NCI-H82 (cell line): Measurements from ENCODE around the gene LMBRD1.
"Not testable (repeated sequence)": the region's sequence is repeated elsewhere in the genome, so short reads cannot be mapped to it uniquely, and the experiment has no call there.

ENCODE experiments used
- DNase-seq: peaks from one replicate; lab custom pipeline; 2025; lab: John Stamatoyannopoulos, UW

Gene LMBRD1

DNA sequence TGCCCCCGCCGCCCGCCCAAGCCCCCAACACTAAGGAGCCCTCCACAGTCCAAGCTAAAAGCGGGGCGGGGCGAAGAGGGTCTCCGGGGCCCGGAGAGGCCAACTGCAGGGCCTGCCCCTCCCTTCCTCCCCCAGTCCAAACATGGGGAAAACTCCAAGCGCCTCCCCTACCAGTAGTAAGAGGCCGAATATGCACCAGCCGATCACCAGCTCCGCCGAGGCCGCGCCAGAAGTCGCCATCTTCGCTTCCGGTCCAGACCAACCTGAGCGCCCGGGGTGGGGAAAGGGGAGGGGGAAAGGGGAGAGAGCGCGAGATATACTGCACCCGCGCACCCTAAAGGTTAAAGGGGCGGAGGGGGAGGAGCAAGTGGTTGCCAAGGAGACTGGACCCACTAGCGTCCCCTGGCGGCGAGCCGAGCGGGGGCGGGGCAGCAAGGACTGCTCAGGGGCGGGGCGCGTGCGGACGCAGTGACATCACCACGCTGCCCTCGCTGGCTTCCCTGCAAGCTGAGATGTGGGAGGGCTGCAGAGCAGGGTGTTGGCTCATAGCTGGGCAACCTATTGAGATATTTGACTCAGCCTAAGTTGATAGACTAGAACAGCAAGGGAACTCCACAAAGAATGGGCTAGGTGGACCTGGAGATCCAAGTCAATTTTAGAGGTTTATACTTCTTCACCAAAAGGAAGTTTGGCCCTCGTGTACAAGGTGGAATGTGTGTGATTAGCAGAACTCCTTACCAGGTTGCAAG, at the start of gene LMBRD1:
Gene LMBRD1 (minus strand): TSS at position 369 of the 749 bp plus-strand sequence. CDS start 129 bp downstream, at position 240.
- peak; percentile 95 for DNase-seq

DNA sequence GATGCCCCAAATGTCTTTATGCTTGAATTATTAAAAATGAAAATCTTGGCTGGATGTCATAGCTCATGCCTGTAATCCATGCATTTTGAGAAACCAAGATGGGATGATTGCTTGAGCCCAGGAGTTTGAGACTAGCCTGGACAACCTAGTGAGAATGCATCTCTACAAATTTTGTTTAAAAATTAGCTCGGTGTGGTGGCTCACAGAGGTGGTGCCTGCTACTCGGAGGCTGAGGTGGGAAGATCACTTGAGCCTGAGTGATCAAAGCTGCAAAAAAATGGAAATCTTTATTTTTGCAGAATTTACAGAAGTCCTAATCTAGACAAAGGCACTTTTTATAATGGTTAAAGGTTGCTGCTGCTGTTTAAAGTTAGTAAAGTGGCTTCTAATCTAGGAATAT, 49.5 kb upstream of the LMBRD1 start:
- no peak for DNase-seq

DNA sequence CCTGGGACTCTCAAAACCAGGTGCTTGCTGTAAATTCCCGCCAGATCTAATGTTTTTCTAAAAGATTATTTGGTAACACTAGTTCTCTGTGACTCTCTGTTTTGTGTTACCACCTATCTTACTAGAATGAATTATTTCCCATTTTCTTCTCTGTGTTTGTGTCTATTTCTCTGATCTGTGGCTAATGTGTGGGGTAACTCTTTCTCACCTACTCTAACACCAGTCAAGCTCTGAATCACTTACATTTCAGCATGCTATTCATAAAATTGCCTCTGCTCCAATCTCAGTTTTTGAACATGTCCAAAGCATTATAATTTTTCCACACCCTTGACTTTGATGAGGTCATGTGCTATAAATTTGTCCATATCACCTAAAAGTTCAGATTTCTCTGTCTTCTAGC, 46.4 kb upstream of the LMBRD1 start:
- DNase-seq = no peak

DNA sequence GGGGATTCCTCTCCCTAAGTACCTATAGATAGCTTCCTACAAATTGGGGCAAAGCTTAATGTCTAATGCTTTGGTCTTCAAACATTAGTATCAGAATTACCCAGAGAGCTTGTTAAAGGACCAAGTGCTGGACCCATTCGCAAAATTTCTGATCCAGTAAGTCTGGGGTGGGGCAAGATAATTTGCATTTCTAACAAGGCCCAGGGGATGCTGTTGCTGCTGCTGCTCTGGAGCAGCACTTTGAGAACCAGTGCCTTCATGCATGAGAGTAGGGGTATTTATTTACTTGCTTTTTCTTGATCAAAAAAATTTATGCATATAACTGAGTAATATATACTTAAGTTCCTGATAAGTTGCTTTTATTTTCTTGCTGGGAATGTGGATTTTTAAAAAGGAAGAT, 45.1 kb upstream of the LMBRD1 start:
- DNase-seq = no peak

DNA sequence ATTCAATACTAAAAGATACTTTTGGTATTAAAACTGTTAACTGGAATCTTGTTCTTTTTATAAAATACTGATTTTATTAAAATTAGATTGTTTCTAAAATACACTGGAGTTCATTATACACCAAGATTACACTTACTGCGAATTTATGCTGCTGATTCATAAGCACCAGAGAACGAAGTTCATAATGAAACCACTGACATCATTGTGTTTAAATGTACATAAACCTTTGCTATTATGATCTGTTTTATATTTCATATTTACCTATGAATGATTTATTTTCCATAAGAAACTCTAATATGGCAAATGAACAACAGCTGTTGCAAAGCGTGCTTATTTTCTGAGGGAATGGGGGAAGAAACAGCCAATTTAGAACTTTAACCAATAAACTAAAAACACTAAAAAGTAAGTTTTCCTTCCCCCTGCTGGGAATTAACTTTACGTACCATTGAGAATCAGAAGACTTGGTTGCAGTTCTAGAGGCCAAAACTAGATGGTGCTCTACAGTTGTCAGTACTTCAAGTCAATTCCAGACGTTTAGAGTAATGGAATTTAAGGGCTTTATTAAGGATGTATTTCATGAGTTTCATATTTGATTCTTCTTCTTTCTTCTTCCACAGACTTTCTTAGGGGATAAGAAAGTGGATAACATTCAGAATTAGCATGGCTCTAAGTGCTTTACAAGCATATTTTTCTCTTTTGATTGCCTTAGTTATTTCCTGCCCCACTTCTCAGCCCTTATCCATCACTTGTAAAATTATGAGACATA, 38.8 kb upstream of the LMBRD1 start:
- peak; percentile 60 for DNase-seq

DNA sequence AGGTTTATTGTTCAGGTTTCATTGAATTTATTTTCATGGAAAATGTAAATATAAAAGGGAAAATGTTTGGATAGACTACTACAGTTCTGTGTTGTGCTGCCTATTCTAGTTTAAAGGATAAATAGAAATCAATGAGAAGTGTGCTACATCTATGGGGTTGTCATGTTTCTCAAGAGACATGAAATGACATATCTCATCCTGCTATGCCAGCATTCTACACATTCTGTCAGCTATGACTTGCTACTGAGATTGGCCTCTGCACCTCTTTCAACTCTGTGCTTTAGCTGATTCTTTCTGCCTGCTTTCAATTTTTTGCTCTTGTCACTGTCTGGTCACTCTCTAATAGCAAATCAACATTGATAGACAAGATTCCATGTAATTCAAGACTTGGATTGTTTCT, 35.7 kb upstream of the LMBRD1 start:
- no peak for DNase-seq

DNA sequence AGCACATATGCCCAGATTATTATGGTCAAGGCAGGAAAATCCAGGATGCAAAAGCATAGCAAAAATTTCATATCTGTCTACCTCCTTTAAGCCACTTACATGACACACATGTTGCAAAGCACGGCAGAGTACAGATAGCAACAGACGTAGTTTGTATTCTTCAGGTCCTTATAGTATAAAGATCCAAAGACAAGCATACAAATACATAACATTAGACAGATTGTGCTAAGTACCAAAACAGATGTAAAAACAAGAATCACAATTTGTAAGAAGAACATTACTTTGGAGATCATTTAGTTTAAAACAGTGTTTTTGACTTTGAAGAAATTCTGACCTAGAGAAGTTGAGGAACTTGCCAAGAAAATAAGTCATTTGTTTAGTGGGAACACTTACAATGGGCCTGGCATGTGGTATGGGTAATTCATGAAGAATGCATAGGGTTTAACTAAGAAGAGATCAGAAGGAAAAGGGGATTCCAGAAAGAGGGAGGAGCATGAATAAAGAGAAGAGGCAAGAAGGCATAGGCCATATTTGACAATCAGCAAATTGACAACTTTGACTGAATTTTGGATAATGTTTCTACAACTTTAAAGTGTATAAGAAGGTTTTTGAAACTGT, 30.6 kb upstream of the LMBRD1 start:
- no peak for DNase-seq

DNA sequence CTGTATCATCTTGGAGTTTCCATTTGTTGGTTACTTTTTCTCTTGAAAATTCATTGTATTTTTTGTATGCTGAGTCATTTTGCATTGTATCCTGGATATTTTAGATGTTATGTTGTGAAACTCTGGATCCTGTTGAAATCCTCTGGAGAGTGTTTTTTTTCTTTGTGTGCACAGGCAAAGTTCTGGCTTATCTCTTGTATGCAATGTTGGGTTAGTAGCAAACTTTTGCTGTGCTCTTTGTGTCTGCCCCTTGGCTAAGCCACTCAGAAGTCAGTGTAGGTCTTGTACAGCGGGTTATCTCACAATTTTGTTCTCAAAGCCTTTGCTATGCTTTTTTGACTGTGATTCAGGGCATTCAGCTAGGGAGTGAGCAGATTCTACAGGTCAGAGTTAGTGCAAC, 29.1 kb upstream of the LMBRD1 start:
- no peak for DNase-seq

DNA sequence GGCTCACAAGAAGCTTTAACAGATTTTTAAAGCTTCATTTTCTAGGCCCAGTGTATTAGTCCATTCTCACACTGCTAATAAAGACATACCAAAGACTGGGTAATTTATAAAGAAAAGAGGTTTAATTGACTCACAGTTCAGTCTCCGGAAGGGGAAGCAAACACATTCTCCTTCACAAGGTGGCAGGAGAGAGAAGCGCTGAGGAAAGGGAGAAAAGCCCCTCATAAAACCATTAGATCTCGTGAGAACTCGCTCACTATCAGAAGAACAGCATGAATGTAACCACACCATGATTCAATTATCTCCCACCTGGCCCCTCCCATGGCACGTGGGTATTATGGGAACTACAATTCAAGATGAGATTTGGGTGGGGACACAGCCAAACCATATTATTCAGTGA, 27.5 kb upstream of the LMBRD1 start:
- DNase-seq = peak; percentile 6

DNA sequence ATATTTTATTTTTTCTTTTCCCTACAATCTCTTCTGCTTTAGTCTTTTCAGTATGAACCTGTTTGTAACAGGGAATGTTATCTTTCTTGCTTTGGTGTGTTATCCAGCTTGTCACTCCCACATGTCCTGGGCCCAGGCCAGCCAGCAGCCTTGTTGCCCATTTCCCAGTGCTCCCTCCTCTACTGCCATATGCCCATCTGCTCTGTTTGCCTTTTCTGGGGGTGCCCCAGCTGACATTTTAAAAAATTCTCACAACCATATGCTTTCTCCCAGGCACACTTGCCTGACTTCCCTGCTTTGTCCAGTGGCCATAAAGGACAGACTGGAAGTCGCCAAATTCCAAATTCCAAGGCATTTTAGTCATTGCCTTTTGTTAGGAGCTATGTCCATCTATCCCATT, 23.6 kb upstream of the LMBRD1 start:
- DNase-seq = no peak

DNA sequence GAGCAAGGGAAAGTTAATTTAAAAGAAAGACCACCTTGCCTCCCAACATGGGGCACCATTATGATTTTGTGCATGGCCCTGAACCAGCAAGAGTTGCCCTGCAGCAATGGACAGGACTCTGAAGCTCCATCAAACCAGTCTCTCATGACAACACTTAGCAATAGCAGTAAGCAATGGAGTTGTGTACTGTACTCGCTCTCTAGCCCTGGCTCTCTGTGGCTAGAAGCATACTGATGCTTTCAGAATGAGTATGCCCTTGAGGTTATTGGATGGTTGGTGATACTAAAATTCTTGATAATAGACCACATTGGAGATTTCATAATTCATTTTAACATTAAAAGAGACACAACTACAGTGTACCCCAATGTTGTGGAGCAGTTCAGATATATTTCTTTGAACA, 23.2 kb upstream of the LMBRD1 start:
- no peak for DNase-seq

DNA sequence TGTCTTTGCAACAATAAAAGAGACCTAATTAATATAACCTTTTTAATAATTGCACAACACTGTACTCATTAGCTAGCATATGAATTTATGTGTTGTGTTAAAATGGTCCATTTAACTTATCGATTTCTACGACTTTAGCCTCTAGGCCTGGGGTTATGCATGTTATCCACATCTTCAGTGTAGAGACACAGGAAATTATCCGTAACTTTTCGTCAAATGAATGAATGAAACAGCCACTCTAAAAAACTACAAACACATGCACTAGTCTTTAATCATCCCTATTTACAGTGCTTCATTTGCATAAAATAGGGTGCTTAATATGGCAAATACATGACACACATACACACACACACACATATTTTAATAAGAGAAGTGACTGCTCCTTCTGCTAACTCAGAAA, 22.3 kb upstream of the LMBRD1 start:
- no peak for DNase-seq

DNA sequence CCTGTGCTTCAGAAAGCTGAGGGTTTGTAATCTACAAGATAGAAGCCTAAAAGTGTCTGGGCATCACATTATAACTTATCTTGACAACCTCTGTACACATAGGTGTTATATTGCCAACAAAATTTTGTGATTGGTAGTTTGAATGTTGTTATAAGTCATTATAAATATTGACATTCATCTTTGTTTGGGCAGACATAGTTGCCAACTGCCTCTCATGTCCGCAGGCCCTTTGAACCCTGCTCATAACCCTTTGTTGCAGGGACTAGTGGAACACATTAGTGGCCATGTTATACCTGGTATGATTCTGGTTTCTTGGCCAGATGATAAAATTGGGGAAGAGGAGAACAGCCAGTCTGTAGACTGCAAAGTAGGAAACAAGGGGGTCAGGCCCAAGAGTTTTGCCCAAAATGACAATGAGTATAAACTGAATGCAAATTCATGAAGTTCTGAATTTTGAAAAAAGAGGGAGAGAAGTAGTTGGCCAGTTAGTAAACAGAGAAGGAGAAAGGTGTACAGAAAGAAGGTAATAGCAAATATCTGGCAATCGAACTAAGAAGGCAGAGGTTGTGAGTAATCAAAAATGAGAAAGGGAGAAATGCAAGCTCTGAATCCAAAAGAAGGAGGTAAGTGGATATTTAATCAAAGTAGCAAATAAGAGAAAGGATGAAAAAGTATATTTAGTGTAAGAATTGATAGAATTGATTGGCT, 21.6 kb upstream of the LMBRD1 start:
- DNase-seq = no peak

DNA sequence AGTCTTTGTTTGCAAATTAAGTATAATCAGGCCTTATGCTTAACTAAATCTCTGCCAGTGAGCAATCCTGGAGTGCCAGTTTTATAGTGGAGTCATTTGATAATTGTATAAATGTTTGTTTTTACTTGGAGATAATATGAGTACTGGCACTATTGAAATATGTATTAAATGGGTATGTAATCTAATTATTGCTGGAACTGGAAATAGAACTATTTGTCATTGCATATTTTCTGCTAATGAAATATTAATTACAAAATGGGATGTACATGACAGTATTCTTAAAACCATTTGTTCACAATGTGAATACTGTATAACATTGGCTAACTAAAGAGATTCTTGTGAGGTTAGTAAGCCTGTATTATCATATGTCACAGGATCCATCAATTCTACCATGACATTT, 20.5 kb upstream of the LMBRD1 start:
- no peak for DNase-seq

DNA sequence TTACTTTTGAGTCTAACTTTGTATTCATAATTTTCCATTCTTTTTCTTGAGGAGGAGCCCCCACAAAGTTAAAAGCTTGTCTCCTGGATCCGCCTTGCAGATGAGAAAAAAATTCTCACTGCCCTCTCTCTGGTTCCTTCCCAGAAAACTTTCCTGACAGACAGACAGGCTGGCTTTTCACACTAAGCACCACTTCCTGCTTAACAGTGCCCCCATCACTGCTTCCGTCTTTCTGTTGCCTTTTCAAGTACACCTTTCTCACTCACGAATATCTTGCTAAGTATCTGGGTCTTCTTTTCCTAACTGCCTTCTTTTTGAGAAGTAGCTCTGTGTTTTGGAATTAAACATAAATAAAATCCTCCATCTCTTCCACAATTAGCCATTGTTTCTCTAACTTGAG, 19.8 kb upstream of the LMBRD1 start:
- no peak for DNase-seq

DNA sequence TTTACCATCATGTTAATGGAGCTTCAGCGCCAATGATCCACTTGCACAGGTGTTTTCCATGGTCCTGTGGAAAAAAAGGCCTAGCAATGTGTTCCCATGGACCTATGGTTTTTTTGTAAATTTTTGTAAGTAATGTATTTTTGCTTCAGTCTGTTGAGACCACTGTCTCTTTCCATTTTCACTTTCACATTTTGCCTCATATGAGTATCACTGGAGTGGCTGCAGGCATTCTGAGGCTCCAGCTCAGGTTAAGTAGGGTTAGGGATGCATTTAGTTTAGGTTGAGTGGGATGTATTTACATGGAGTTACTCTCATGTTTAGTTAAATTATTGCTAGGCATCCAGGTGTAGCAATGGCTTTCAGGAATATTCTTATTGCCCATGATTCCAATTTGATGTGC, 19.2 kb upstream of the LMBRD1 start:
- DNase-seq = no peak

DNA sequence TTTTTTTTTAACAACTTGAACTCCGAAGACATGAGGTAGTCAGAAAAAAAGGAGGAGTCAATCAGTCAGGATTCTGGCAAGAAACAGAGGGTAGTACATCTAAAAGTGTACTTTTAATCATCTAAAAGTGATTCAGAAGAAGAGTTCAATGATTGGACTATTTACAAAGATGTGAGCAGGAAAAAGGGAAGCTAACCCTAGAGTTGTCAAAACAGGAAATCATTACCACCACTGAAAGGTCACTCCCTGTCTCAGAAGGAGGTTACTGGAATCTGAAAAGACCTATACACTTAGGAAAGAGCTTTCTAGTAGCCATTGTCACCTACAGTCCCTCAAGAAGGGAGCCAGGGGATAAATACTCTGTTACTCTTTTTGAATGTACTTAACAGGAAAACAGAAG, 16.7 kb upstream of the LMBRD1 start:
- no peak for DNase-seq

DNA sequence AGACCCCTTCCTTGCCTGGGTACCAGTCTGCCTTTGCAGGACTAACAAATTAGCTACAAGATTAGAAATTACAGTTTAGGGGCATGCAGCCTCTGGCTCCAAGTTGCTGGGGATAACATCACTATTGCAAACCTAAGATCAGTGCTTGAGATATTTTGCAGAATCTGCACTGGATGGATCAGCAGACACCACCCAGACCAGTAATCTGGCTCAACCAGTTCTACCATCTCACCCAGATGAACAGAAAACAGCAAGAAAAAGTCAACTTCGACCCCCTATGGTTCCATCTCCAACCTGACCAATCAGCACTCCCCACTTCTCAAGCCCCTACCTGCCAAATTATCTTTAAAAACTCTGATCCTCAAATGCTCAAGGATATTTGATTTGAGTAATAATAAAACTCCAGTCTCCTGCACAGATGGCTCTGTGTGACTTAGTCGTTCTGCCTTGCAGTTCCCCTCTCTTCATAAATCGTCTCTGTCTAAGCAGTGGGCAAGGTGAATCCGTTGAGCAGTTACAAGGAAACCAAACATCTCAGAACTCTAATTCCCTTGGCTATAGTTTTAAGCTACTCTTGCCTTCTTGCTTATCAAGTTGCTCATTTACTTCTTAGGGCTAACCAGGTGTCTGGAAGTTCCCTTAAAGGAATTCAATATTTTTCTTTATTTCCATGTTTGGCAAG, 16.1 kb upstream of the LMBRD1 start:
- DNase-seq = no peak

DNA sequence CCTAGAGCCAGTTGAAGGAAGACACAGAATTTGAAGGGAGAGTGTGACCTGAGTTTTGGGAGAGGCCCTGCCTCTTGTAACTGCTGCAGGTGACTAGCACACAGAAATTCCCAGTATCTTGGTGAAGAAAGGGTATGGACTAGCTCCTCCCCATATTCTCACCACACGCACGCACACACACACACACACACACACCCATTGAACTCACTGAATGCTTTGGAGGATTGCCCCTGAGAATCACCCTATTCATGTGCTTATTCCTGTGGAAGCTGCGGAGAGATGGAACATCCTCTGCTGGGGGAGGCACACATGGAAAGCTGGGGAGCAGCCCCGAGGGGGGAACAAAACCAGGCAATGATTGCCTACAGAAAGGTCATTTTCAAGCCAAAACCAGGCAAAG, 6.2 kb upstream of the LMBRD1 start:
- no peak for DNase-seq

DNA sequence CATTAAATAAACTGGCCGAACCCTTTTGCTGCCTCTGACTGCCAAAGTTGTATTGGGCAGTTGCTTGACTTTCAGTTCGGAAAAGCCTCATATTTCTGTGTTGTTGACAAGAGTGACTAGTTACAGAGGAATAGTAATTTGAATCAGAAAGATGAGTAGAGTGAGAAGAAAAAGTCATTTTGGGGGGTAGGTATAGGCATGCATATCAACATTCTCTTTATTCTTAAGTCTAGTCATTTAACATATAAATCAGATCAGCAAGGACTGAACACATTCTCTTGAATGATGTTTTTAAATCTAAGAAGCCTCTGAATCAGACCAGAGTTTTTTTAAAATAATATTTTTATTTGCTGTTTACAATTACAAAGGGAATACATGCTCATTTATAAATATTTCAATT, 4.9 kb upstream of the LMBRD1 start:
- no peak for DNase-seq

DNA sequence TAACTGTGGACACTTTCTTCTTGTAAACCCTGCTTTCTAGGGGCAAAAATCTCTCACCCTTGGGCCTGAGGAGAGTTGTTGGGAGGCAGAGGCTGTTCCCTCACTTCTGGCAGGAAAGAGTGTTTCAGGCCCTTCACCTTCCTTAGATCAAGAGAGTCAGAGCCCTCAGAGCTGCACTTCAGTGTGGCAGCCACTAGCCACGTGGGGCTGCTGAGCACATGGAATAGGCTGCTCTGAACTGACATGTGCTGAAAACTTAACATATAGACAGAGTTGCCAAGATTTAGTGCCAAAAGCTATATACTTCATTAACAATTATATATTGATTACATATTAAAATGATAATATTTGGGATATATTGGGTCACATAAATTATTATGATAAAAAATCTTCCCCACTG, 4.4 kb upstream of the LMBRD1 start:
- no peak for DNase-seq

DNA sequence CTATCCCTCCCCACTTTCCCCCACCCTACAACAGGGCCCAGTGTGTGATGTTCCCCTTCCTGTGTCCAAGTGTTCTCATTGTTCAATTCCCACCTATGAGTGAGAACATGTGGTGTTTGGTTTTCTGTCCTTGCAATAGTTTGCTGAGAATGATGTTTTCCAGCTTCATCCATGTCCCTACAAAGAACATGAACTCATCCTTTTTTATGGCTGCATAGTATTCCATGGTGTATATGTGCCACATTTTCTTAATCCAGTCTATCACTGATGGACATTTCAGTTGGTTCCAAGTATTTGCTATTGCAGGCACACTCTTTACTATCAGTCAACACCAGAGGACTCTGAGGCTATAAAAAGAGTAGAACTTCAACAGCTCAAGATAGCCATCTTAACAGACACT, 2.0 kb upstream of the LMBRD1 start:
- DNase-seq = not testable (repeated sequence)
